ENCODE data around the gene DELE1.
A peak's percentile ranks its signal among the peaks of the same experiment; 100 is the strongest.

The DELE1 gene

GRCh38 chr5:141968914-141969608 lies 45.4 kb downstream of the DELE1 start, which contains the start of gene RNF14:
RNF14 (plus strand) TSS chr5:141969105; CDS start chr5:141973589, 4,484 bp downstream.
- no peaks in the 10 kb centered on the region for H3K27me3 ChIP-seq (ENCODE audit: control insufficient read depth, insufficient read depth, low read length)
- no peaks in the 10 kb centered on the region for H3K36me3 ChIP-seq (ENCODE audit: control insufficient read depth, insufficient read depth, low read length)
- H3K4me3 ChIP-seq (ENCODE audit: low read depth, low read length) = peak within 1 kb of the TSS; percentile 76
- TF ChIP-seq CTCF (IDR thresholded peaks at IDR 0.05) = peak; percentile 98
- no peaks in the 10 kb centered on the region for H3K9me3 ChIP-seq (ENCODE audit: control insufficient read depth, low read length)
- H2AFZ ChIP-seq = peak within 1 kb of the TSS; percentile 87
- peaks cover 15% of the 10 kb centered on the region for H3K79me2 ChIP-seq
- peaks cover 16% of the 10 kb centered on the region for H3K4me1 ChIP-seq
- peak within 1 kb of the TSS; percentile 92 for H3K4me2 ChIP-seq (ENCODE audit: low read length)
- H3K27ac ChIP-seq = peak within 1 kb of the TSS; percentile 96
- peak within 1 kb of the TSS; percentile 82 for H3K9ac ChIP-seq

DNA sequence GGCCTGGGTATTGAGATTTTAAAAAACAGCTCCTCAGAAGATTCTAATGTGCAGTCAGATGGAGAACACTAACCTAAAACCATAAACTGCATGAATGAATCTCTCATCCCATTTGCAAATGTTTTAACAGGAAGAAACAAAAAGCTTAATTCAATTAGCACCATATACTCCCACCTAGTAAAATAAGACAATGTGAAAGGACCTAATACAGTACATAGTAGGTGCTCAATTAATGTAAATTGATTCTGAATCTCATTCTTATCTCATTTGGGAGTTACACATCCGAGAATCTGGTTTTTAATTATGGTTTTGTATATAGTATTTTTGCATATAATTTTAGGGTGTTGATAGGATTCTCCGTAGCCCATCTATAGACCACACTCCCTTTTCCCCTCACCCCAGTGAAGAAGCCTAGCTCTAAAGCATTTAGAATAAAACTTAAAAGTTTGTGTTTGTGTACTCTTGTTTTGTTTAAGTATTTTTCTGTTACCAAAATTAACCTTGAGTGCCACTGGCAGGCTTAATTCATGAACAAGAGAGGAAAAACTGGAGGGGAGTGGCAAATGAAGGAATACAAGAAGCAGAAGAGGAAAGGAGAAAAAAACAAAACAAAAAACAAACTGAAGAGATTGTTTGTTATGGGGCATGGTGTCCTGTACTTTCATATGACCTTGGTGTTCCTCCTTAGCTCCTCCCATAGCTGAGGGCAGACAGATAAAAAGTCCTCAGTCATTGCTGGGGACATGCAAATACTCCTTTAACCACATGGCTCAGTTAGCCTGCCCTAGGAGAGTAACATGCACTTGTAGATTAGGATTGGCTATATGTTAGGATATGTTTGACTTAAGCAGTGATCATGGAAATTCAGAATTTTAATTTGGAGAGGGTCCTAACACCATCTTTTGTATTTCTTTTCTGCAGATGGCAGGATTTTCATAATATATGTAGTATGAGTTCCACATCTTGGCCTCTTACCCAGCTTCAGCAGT lies 46.4 kb downstream of the DELE1 start:
- Histone ChIP-seq H3K27ac (peak overlapping the region; percentile 96), H3K9ac (peak overlapping the region; percentile 82), H3K9me3 (ENCODE audit: control insufficient read depth, low read length) (no peaks in the 10 kb centered on the region), H3K79me2 (peaks cover 22% of the 10 kb centered on the region), H3K4me3 (ENCODE audit: low read depth, low read length) (peak overlapping the region; percentile 76), H3K4me1 (peaks cover 16% of the 10 kb centered on the region), H2AFZ (peak overlapping the region; percentile 87), H3K4me2 (ENCODE audit: low read length) (peak overlapping the region; percentile 92), H3K27me3 (ENCODE audit: control insufficient read depth, insufficient read depth, low read length) (no peaks in the 10 kb centered on the region), H3K36me3 (ENCODE audit: control insufficient read depth, insufficient read depth, low read length) (no peaks in the 10 kb centered on the region)
- no peak for TF ChIP-seq CTCF (IDR thresholded peaks at IDR 0.05)

DNA sequence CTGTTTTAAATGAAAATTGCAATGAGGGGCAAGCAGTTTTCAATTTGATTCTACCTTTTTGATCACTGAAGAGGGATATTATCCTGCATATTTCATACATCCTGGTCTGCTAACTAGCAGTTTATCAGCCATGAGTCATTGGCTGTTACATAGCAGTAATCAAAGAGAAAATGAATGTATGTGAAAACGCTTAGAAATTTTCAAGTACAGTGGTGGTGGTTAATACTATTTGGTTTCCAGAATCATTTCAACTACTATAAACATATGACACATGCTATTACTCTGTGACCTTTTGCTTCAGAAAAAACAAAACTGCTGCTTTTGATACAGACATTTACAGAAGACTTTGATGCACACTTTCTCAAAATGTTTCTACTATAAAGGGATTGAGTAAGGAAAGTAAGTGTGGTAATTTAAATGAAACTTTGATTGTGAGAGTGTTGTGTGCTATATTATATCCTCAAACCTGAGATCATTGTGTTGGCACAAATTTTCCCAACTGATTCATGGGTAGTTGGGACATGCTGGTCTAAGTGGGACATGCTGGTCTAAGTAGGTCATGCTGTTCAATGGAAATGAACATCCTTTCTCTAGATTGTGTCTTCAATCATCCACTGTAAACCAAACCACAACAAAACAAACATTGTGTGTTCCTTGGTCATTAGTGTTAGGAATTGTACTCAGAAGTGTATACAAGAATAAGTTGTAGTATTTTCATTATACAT lies 50.4 kb downstream of the DELE1 start:
- Histone ChIP-seq H2AFZ (no peak overlapping the region), H3K27me3 (ENCODE audit: control insufficient read depth, insufficient read depth, low read length) (no peaks in the 10 kb centered on the region), H3K9ac (no peak overlapping the region), H3K4me2 (ENCODE audit: low read length) (no peak overlapping the region), H3K79me2 (peaks cover 42% of the 10 kb centered on the region), H3K4me3 (ENCODE audit: low read depth, low read length) (no peak overlapping the region), H3K27ac (no peak overlapping the region), H3K36me3 (ENCODE audit: control insufficient read depth, insufficient read depth, low read length) (no peaks in the 10 kb centered on the region), H3K4me1 (peaks cover 12% of the 10 kb centered on the region), H3K9me3 (ENCODE audit: control insufficient read depth, low read length) (no peaks in the 10 kb centered on the region)
- TF ChIP-seq CTCF (IDR thresholded peaks at IDR 0.05) = no peak

- H3K36me3 ChIP-seq (ENCODE audit: control insufficient read depth, insufficient read depth, low read length) = no peaks in the 10 kb centered on the region
- no peak for TF ChIP-seq CTCF (IDR thresholded peaks at IDR 0.05)
- H3K79me2 ChIP-seq = peaks cover 42% of the 10 kb centered on the region
Measured at GRCh38 chr5:141976176-141976575, 52.5 kb downstream of the DELE1 start.

More at GRCh38 chr5:141976176-141976575, 52.5 kb downstream of the DELE1 start:
- Histone ChIP-seq H3K4me2 (ENCODE audit: low read length) (no peak overlapping the region), H2AFZ (no peak overlapping the region), H3K9me3 (ENCODE audit: control insufficient read depth, low read length) (no peaks in the 10 kb centered on the region), H3K4me1 (no peaks in the 10 kb centered on the region), H3K27me3 (ENCODE audit: control insufficient read depth, insufficient read depth, low read length) (no peaks in the 10 kb centered on the region), H3K27ac (no peak overlapping the region), H3K4me3 (ENCODE audit: low read depth, low read length) (no peak overlapping the region), H3K9ac (no peak overlapping the region)

Measured in parathyroid adenoma (tissue), 2 donors.